NB4 (cell line): ENCODE measurements around the gene AUH.
A peak's percentile ranks its signal among the peaks of the same experiment; 100 is the strongest.

Experiments
- DNase-seq: peaks from one replicate; pipeline ENCODE4 v3.0.0; 2010; ENCODE audit warnings: low read depth
- H3K4me3 ChIP-seq: one replicate; pipeline ENCODE4 v1.5.1; 2011; ENCODE audit warnings: mild to moderate bottlenecking, low read depth, low read length, moderate library complexity
- MYC ChIP-seq: IDR thresholded peaks from 2 replicates; pipeline ENCODE4 v1.6.1; 2011; ENCODE audit warnings: low read depth, low read length
- POLR2A ChIP-seq: IDR thresholded peaks from 2 replicates; pipeline ENCODE4 v1.6.1; 2011; ENCODE audit warnings: mild to moderate bottlenecking; ENCODE audit not compliant: insufficient read length; ENCODE audit errors: extremely low read depth
- TF ChIP-seq, protein P1 (sequence below): IDR thresholded peaks from 2 replicates; pipeline ENCODE4 v1.6.1; 2011; ENCODE audit warnings: low read depth, low read length
- TF ChIP-seq, protein P2 (sequence below): IDR thresholded peaks from one replicate; pipeline ENCODE4 v1.5.1; 2012; ENCODE audit warnings: low read depth, low read length

The AUH gene

DNA sequence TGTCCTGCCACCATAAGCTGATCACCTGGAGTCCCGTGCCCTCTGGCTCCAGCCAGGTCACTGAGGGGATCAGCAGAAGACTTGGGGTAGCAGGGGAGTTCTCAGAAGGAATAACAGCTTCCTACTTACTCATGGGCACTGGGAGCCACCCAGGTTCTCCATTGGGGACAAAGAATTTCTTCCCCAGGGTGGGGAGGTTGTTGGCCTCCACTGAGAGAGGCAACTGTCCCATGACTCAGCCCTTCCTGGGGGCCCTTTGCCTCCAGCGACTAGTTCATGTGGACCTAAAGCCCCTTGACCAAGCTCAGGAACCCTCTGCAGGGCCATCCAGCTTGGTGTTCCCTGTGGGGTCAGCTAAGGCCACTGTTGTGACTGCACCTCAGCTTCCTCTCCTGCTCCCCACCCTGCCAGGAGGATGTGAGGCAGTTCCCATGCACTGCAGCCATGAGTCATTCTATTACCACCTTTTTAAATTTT is 175.0 kb downstream of the AUH start:
- DNase-seq: peak; percentile 77
- H3K4me3 ChIP-seq: no peak overlapping the region
- TF ChIP-seq, protein P1, sequence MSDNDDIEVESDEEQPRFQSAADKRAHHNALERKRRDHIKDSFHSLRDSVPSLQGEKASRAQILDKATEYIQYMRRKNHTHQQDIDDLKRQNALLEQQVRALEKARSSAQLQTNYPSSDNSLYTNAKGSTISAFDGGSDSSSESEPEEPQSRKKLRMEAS: no peak
- TF ChIP-seq, protein P2, sequence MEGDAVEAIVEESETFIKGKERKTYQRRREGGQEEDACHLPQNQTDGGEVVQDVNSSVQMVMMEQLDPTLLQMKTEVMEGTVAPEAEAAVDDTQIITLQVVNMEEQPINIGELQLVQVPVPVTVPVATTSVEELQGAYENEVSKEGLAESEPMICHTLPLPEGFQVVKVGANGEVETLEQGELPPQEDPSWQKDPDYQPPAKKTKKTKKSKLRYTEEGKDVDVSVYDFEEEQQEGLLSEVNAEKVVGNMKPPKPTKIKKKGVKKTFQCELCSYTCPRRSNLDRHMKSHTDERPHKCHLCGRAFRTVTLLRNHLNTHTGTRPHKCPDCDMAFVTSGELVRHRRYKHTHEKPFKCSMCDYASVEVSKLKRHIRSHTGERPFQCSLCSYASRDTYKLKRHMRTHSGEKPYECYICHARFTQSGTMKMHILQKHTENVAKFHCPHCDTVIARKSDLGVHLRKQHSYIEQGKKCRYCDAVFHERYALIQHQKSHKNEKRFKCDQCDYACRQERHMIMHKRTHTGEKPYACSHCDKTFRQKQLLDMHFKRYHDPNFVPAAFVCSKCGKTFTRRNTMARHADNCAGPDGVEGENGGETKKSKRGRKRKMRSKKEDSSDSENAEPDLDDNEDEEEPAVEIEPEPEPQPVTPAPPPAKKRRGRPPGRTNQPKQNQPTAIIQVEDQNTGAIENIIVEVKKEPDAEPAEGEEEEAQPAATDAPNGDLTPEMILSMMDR: no peak
- TF ChIP-seq MYC (peak; percentile 55), POLR2A (no peak)

DNA sequence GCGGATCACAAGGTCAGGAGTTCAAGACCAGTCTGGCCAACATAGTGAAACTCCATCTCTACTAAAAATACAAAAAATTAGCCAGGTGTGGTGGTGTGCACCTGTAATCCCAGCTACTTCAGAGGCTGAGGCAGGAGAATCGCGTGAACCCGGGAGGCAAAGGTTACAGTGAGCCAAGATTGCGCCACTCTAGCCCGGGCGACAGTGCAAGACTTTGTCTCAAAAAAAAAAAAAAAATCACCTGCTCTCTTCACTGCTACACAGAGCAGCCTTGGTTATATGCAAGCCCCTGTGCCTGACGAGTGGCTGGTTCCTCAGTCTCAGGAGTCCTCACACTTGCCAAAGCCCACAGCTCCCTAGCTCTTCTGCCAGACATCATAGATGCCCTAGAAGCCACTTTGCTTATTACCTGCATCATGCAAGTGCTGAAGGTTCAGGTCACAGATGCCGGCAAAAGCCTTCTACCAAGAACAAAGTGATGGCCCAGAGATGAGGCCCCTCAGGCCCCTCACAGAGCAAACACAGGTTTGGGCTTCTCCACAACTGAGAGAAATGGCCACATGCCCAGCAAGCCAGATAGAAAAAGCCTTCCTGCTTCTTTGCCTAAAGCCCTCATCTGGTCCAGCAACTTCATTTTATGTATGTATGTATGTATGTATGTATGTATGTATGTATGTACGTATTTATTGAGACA is 176.4 kb downstream of the AUH start:
- DNase-seq: peak; percentile 15
- TF ChIP-seq, protein P1: no peak
- TF ChIP-seq MYC (no peak), POLR2A (no peak)
- TF ChIP-seq, protein P2: no peak
- no peak overlapping the region for H3K4me3 ChIP-seq

DNA sequence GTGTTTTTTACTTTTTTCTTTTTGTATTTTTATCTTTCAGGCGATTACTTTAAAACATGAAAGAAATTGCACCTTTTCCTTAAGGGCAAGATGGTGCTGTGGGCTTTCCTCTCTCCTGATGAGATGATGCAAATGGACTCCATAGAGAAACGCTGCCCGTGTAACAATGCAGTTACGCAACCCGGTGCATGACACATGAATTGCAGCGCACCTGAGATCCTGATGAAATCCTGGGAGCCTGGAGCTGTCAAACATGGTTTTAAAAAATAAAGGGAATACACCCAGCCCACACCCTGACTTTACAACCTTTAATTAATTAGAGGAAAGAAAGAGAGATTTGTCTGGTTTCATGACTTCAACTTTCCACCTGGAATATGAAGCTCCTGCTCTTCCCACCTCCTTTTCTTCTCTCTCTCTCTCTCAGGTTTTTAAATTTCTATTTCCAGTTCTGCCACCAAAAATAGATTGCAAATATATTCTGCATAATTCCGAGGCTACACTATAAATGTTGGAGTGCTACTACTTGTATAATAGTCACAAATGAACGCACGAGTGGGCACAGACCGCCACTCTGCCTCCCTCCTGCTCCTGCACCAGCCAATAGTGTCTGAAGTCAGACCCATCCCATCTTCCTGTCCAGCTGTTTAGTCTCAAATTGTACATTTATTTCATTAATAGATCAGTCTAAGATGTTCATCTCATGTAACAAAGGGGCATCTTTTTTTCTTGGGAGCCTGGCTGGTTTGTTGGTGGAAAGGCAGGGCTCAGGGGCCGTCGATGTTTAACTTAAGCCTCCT is 179.1 kb downstream of the AUH start:
- peak; percentile 35 for DNase-seq
- TF ChIP-seq, protein P1: no peak
- no peak for TF ChIP-seq MYC
- TF ChIP-seq POLR2A: no peak
- TF ChIP-seq, protein P2: no peak
- no peak overlapping the region for H3K4me3 ChIP-seq

DNA sequence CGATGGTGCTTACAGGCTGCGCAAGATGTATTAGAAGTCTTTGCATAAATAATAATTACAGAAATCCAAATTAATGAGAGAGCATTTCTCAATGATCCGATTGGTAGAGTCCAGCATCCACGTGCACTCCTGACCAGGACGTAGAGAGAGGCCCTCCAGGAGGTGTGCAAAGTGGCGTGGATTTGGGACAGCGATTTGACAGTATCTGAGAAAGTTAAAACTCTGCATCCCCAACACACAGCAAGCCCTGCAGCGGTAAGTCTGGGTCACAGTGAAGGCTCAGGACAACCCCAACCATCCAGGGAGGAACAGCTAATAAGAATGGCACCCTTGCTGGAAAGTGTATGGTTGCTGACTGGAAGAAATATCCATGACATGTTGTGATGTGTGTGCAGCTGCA is 180.2 kb downstream of the AUH start:
- TF ChIP-seq, protein P2: no peak
- no peak for TF ChIP-seq MYC
- TF ChIP-seq, protein P1: no peak
- no peak for TF ChIP-seq POLR2A
- H3K4me3 ChIP-seq: no peak overlapping the region
- DNase-seq: no peak

DNA sequence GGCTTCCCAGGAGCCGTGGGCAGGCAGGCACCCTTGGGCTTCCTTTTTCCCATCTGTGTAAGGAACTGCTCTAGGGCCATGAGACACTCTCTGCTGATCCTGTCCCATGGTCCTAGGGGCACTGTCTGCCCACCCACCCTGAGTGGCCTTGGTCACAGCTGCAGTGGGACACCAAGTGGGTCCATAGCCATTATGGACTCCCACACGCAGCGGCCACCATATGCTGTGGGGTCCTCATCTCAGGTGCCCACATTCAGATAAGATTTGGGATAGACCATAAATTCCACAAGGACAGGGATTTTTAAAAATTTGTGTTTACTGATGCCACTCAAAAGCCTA is 180.8 kb downstream of the AUH start:
- DNase-seq: no peak
- TF ChIP-seq MYC: no peak
- TF ChIP-seq, protein P2: no peak
- TF ChIP-seq, protein P1: no peak
- no peak for TF ChIP-seq POLR2A
- H3K4me3 ChIP-seq: no peak overlapping the region
